ENCODE measurements around the gene HACL1.

HACL1 gene

DNA sequence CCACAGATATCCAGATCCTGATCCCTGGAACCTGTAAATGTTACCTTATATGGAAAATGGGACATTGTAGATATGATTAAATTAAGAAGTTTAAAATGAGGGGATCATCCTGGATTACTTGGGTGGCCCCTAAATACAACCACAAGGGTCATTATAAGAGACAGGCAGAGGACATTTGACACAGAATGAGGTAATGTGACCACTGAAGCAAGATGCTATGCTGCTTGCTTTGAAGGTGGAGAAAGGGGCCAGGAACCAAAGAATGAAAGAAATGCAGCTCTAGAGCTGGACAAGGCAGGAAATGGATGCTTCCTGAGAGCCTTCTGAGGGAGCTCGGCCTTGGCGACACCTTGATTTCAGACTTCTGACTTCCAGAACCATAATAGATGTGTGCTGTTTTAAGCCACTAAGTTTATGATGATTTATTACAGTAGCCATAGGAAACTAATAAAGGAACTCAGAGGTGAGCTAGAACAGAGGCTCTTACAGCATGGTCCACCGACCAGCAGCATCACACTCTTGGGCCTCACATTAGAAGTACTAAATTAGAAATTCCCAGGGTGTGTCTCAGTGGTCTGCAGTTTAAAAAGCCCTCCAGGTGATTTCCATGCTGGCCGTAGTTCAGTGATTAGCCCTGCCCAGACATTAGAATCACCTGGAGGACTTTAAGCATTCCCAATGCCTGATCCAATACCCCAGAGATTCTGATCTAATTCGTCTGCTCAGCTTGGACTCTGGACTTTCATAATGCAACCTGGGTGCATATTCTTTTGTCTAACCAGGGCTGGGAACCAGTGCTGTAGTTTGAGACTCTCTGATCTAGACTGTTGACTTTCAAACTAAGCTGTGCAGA, 87.3 kb downstream of the HACL1 start:
- TF ChIP-seq TAF1 (IDR thresholded peaks at IDR 0.05; ENCODE audit: low read depth) = no peak

DNA sequence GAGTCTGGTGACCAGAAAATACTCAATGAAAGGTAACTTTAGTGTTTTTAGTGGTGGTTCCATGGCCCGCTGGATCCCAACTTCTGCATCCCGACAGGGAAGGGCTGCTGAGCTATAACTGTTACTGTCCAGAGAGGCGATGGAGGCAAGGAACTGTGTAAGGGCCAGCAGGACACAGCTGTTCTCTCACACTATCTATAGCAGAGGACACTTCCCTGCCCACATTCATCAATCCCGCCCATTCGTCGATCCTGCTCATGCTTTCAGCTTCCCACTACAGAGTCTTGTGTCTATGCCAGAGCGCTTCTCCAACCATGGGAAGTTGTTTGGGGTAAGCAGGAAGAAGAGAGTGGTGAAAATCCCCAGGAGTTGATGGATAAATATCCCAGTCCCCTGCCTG, 88.3 kb downstream of the HACL1 start:
- no peak for TF ChIP-seq RAD21 (IDR thresholded peaks at IDR 0.05; ENCODE audit: low read depth)
- TF ChIP-seq MAX (IDR thresholded peaks at IDR 0.05) = no peak
- no peak for TF ChIP-seq NFIC (IDR thresholded peaks at IDR 0.05)
- TF ChIP-seq, protein P1, sequence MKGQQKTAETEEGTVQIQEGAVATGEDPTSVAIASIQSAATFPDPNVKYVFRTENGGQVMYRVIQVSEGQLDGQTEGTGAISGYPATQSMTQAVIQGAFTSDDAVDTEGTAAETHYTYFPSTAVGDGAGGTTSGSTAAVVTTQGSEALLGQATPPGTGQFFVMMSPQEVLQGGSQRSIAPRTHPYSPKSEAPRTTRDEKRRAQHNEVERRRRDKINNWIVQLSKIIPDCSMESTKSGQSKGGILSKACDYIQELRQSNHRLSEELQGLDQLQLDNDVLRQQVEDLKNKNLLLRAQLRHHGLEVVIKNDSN (IDR thresholded peaks at IDR 0.05) = no peak
- TF ChIP-seq, protein P2, sequence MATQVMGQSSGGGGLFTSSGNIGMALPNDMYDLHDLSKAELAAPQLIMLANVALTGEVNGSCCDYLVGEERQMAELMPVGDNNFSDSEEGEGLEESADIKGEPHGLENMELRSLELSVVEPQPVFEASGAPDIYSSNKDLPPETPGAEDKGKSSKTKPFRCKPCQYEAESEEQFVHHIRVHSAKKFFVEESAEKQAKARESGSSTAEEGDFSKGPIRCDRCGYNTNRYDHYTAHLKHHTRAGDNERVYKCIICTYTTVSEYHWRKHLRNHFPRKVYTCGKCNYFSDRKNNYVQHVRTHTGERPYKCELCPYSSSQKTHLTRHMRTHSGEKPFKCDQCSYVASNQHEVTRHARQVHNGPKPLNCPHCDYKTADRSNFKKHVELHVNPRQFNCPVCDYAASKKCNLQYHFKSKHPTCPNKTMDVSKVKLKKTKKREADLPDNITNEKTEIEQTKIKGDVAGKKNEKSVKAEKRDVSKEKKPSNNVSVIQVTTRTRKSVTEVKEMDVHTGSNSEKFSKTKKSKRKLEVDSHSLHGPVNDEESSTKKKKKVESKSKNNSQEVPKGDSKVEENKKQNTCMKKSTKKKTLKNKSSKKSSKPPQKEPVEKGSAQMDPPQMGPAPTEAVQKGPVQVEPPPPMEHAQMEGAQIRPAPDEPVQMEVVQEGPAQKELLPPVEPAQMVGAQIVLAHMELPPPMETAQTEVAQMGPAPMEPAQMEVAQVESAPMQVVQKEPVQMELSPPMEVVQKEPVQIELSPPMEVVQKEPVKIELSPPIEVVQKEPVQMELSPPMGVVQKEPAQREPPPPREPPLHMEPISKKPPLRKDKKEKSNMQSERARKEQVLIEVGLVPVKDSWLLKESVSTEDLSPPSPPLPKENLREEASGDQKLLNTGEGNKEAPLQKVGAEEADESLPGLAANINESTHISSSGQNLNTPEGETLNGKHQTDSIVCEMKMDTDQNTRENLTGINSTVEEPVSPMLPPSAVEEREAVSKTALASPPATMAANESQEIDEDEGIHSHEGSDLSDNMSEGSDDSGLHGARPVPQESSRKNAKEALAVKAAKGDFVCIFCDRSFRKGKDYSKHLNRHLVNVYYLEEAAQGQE (IDR thresholded peaks at IDR 0.05; ENCODE audit: low read depth) = no peak
- TF ChIP-seq EGR1 (IDR thresholded peaks at IDR 0.05) = no peak
- TF ChIP-seq YY1 (IDR thresholded peaks at IDR 0.05; ENCODE audit: low read depth) = no peak
- no peak for TF ChIP-seq TEAD4 (IDR thresholded peaks at IDR 0.05)
- TF ChIP-seq FOXM1 (IDR thresholded peaks at IDR 0.05; ENCODE audit: borderline replicate concordance, low read depth) = no peak

GRCh38 chr3:15512166-15512565, 89.2 kb downstream of the HACL1 start:
- TF ChIP-seq, protein P1 (IDR thresholded peaks at IDR 0.05) = no peak
- TF ChIP-seq, protein P2 (IDR thresholded peaks at IDR 0.05; ENCODE audit: low read depth) = no peak
- TF ChIP-seq ZBTB7A (IDR thresholded peaks at IDR 0.05; ENCODE audit: low read depth) (no peak), RAD21 (IDR thresholded peaks at IDR 0.05; ENCODE audit: low read depth) (no peak), CEBPB (IDR thresholded peaks at IDR 0.05) (no peak), EGR1 (IDR thresholded peaks at IDR 0.05) (no peak), EP300 (IDR thresholded peaks at IDR 0.05; ENCODE audit: borderline replicate concordance) (no peak), TEAD4 (IDR thresholded peaks at IDR 0.05) (no peak), YY1 (IDR thresholded peaks at IDR 0.05; ENCODE audit: low read depth) (no peak), CREB1 (IDR thresholded peaks at IDR 0.05; ENCODE audit: low read depth) (no peak), NFIC (IDR thresholded peaks at IDR 0.05) (no peak), TCF12 (IDR thresholded peaks at IDR 0.05; ENCODE audit: low read depth) (no peak), FOXM1 (IDR thresholded peaks at IDR 0.05; ENCODE audit: borderline replicate concordance, low read depth) (no peak), TAF1 (IDR thresholded peaks at IDR 0.05; ENCODE audit: low read depth) (no peak), MAX (IDR thresholded peaks at IDR 0.05) (no peak)

DNA sequence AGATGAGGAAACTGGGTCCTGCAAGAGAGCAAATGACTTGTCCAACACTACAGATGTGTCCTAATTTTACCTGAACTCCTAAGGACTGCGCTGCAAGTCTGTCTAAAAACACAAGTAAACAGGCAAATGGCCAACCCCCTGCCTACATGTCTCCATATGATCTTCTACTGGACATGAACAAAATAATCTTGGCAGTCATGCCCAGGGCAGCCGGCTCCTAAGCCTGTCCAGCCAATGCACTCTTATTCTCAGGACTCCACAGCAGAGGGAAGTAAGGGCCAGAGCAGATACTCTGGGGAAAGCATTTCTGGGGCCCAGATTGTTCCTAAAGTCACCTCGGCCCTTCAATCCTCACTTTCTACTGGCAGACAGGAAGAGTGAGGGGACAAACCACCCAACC, 90.2 kb downstream of the HACL1 start:
- TF ChIP-seq YY1 (IDR thresholded peaks at IDR 0.05; ENCODE audit: low read depth) (no peak), FOXM1 (IDR thresholded peaks at IDR 0.05; ENCODE audit: borderline replicate concordance, low read depth) (no peak), CREB1 (IDR thresholded peaks at IDR 0.05; ENCODE audit: low read depth) (no peak), EGR1 (IDR thresholded peaks at IDR 0.05) (no peak), TAF1 (IDR thresholded peaks at IDR 0.05; ENCODE audit: low read depth) (no peak), EP300 (IDR thresholded peaks at IDR 0.05; ENCODE audit: borderline replicate concordance) (no peak), NFIC (IDR thresholded peaks at IDR 0.05) (no peak), ZBTB7A (IDR thresholded peaks at IDR 0.05; ENCODE audit: low read depth) (no peak), TEAD4 (IDR thresholded peaks at IDR 0.05) (no peak), TCF12 (IDR thresholded peaks at IDR 0.05; ENCODE audit: low read depth) (no peak), MAX (IDR thresholded peaks at IDR 0.05) (no peak), RAD21 (IDR thresholded peaks at IDR 0.05; ENCODE audit: low read depth) (no peak), CEBPB (IDR thresholded peaks at IDR 0.05) (no peak)
- TF ChIP-seq, protein P1 (IDR thresholded peaks at IDR 0.05) = no peak
- TF ChIP-seq, protein P2 (IDR thresholded peaks at IDR 0.05; ENCODE audit: low read depth) = no peak
